Smooth muscle cell of bladder (primary cell): Measurements from ENCODE around the gene MYT1. TPM values are rescaled to one million over a fixed set of nuclear protein-coding genes. Genes with fewer than 3 reads are reported as not detected.

ENCODE experiments used
- total RNA-seq: library from RNA; depleted of rRNA; stranded (reverse); fragments of >200 nt; gene quantifications from 2 replicates; pipeline ENCODE4 v1.2.3, GENCODE V29; 2014

Gene MYT1
- not detected in 2 replicates for total RNA-seq

DNA sequence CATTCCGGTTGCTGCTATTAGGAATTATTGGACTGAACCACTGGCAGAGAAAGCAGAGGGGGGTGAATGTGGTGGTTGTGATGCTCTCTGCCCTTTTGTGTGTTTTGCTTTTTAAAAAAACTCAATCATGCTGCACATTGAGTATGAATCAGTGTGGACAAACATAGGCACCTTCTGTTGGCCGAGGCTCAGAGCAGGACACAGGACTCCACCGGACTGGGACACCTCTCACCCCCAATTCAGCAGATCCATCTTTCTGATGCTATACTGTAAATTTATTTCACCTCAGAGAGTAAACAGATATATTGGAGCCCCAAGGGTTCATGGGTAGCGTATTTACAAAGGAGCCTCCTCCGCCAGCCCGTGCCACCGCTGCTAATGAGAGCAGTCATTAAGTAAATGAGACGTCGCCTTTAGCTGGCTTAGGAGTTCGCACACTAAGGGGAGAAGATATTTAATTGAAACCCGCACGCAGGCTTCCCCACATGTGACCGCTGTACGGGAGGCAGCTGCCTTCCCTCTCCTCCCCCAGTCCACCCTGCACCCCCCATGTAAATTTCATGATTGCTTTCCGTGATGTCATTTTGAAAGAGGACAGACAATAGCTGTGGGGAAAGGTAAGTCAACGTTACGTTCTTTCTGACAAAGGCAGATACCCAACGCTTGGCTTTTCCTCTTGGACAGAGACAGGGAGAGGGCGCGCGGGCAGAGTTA lies at the start of gene MYT1:
TSS of gene MYT1 (plus strand) at position 330 of the 714 bp plus-strand sequence. CDS start 34,410 bp downstream, outside the sequence.

DNA sequence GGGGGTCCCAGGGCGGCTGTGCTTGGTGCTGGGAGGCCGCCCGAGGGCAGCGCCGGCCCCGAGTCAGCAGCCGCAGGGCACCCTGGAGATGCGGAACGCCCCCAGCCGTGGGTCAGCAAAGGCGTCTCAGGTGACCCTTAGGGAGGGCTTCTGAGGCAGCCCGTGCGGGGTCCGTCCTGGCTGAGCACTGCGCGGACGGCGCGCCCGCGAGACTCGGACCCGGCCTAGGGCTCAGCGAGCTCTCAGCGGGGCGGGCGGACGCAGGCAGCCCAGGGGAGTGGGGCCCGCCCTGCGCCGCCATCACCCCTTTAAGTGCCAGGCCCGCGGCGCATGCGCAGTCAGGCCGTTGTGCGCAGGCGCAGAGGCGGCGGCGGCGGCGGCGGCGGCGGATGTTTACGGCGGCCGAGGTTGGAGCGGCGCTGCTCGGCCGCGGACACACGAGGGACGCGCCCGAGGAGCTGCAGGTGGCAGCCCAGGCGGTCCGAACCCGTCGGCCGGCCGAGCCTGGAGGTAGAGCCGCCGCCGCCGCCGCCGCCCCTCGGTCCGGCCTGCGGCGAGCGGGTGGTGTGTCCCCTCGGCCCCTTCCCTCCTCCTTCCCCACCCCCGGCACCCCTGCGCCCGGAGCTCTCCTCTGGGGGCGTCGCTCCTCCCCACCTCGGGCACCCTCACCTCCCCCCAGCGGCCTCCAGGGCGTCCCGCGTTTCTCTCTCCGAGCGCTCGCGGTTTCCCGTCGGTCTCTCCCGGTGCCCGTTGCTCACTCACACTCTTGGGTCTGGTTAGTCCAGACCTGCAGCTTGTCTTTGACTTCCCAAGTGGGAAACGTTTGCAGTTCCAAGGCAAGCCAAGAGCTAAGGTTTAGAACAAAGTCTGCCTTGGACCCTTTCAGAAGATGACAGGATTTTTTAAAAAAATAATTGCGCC lies 91.4 kb downstream of the MYT1 start, which contains the start of gene PCMTD2:
TSS of gene PCMTD2 (plus strand) at position 388 of the 921 bp plus-strand sequence. CDS start 4,218 bp downstream, outside the sequence.

Other genes with a start within 250 kb of the MYT1 start
- gene UCKL1, start 208.0 kb upstream of the MYT1 start, total RNA-seq, result 14.5 and 15.9 TPM in 2 replicates
- 4.7 and 6.1 TPM in 2 replicates for gene ZNF512B, start 194.5 kb upstream of the MYT1 start, total RNA-seq
- gene SAMD10, start 184.8 kb upstream of the MYT1 start, total RNA-seq, result 0.28 and 0.43 TPM in 2 replicates
- 57.0 and 63.9 TPM in 2 replicates for gene PRPF6, start 183.3 kb upstream of the MYT1 start, total RNA-seq
- gene C20orf204, start 128.3 kb upstream of the MYT1 start, total RNA-seq, result 0.57 and 0.92 TPM in 2 replicates
- 0.18 TPM in 1 of 2 replicates, not detected in the other for gene SOX18, start 114.8 kb upstream of the MYT1 start, total RNA-seq
- 27.3 and 33.7 TPM in 2 replicates for gene TCEA2, start 101.3 kb upstream of the MYT1 start, total RNA-seq
- gene RGS19, start 84.9 kb upstream of the MYT1 start, total RNA-seq, result 7.3 and 7.8 TPM in 2 replicates
- 1.6 and 1.9 TPM in 2 replicates for gene OPRL1, start 84.4 kb upstream of the MYT1 start, total RNA-seq
- 0.14 TPM in 1 of 2 replicates, not detected in the other for gene LKAAEAR1, start 80.1 kb upstream of the MYT1 start, total RNA-seq
- gene NPBWR2, start 56.9 kb upstream of the MYT1 start, total RNA-seq, result not detected in 2 replicates
- gene PCMTD2, start 91.3 kb downstream of the MYT1 start, total RNA-seq, result 37.7 and 41.5 TPM in 2 replicates